Left colon (tissue), 2 donors: Measurements from ENCODE around the gene COPB1. TPM values are rescaled to one million over a fixed set of nuclear protein-coding genes. Genes with fewer than 3 reads are reported as not detected.

Experiments
- ATAC-seq: fragments of 200-7000 bp; cut with Tn5 transposase; one replicate; pipeline ENCODE4 v1.9.1; 2020; ENCODE audit warnings: mild to moderate bottlenecking, moderate library complexity
- DNase-seq, 2 donors: peaks; one replicate each; pipeline ENCODE4 v3.0.0-alpha.2; 2020
- intact Hi-C, 2 donors: fragments of 100-400 bp; cut with DNase I in 1 of 2; cut with micrococcal nuclease in 1 of 2; formaldehyde crosslinking; loops; one replicate each; pipeline versions ENCODE4 v1.11.2 to v1.14.0; 2022; cut with DNase I, micrococcal nuclease
- total RNA-seq, 2 donors: library from RNA; stranded (reverse); fragmentation: NEBNext Ultra II Directional; extraction: Animal tissue kit (Norgen Biotek cat#: 25700); gene quantifications; one replicate each; pipeline ENCODE4 v1.2.1, GENCODE V29; 2021
- donor health status: DM: no; HTN: no; CAD: no.
- donor health status: DM: yes; HTN: yes; CAD: no.

Gene COPB1
- total RNA-seq, 2 donors from 2014 or later = 82.4 to 83.8 TPM

- intact Hi-C loops = no loop called here
- ATAC-seq (peak; percentile 25), DNase-seq (no peak)
Observed at GRCh38 chr11:14520747-14521151, 21.1 kb upstream of the COPB1 start.

- ATAC-seq = peak; percentile 95
- intact Hi-C loops = no loop called here
- DNase-seq = peak; percentile 97
Observed at GRCh38 chr11:14519917-14520746, 20.5 kb upstream of the COPB1 start, which contains the start of gene PSMA1. Gene PSMA1, minus strand, starts transcription at chr11:14520386. Its CDS starts 87 bp downstream, at chr11:14520299.

- ATAC-seq (peak; percentile 12), DNase-seq (no peak)
- intact Hi-C loops = no loop called here
Observed at GRCh38 chr11:14519597-14519916, 19.9 kb upstream of the COPB1 start.

GRCh38 chr11:14518820-14519219, 19.2 kb upstream of the COPB1 start:
- ATAC-seq (no peak), DNase-seq (no peak)
- intact Hi-C loops = no loop called here

GRCh38 chr11:14513800-14514199, 14.2 kb upstream of the COPB1 start:
- DNase-seq = no peak
- intact Hi-C loops = no loop called here
- no peak for ATAC-seq

GRCh38 chr11:14506532-14506931, 6.9 kb upstream of the COPB1 start:
- DNase-seq (no peak), ATAC-seq (no peak)
- intact Hi-C loops = no loop called here

- ATAC-seq (no peak), DNase-seq (no peak)
- intact Hi-C loops = no loop called here
Observed at GRCh38 chr11:14503023-14503422, 3.4 kb upstream of the COPB1 start.

- ATAC-seq (no peak), DNase-seq (no peak)
- intact Hi-C loops = no loop called here
Observed at GRCh38 chr11:14502039-14502438, 2.4 kb upstream of the COPB1 start.

- ATAC-seq (peak; percentile 68), DNase-seq (peak; percentile 62 to 78)
- intact Hi-C loops = no loop called here
Observed at GRCh38 chr11:14500181-14500651, 605 bp upstream of the COPB1 start.

- intact Hi-C loops = no loop called here
- DNase-seq (peak; percentile 44 to 66), ATAC-seq (peak; percentile 48)
Observed at GRCh38 chr11:14499178-14499559, 442 bp downstream of the COPB1 start.

- ATAC-seq (no peak), DNase-seq (no peak)
- intact Hi-C loops = no loop called here
Observed at GRCh38 chr11:14480716-14481115, 18.9 kb downstream of the COPB1 start.

GRCh38 chr11:14471127-14471526, 28.5 kb downstream of the COPB1 start:
- no peak for ATAC-seq
- DNase-seq = no peak
- intact Hi-C loops = no loop called here

- intact Hi-C loops = no loop called here
- peak; percentile 77 for ATAC-seq
- no peak for DNase-seq
Observed at GRCh38 chr11:14463623-14464022, 36.0 kb downstream of the COPB1 start.

- DNase-seq = no peak
- intact Hi-C loops = no loop called here
- ATAC-seq = no peak
Observed at GRCh38 chr11:14460147-14460546, 39.5 kb downstream of the COPB1 start.

GRCh38 chr11:14458377-14458776, 41.2 kb downstream of the COPB1 start:
- ATAC-seq (no peak), DNase-seq (no peak)
- intact Hi-C loops = loop anchor here in 1 of 2 donors (5.0 kb wide), 1 partner anchor 156 kb away; no protein-coding TSS in a partner anchor

- intact Hi-C loops = loop anchor here in 1 of 2 donors (5.0 kb wide), 1 partner anchor 154 kb away; no protein-coding TSS in a partner anchor
- DNase-seq = no peak
- peak; percentile 23 for ATAC-seq
Observed at GRCh38 chr11:14455648-14456430, 43.8 kb downstream of the COPB1 start.

GRCh38 chr11:14454861-14455632, 44.6 kb downstream of the COPB1 start:
- DNase-seq (no peak), ATAC-seq (peak; percentile 51)
- intact Hi-C loops = loop anchor here in 1 of 2 donors (5.0 kb wide), 1 partner anchor 153 kb away; no protein-coding TSS in a partner anchor

- no peak for ATAC-seq
- no peak for DNase-seq
- intact Hi-C loops = no loop called here
Observed at GRCh38 chr11:14451825-14452224, 47.8 kb downstream of the COPB1 start.

- DNase-seq (no peak), ATAC-seq (peak; percentile 52)
- intact Hi-C loops = no loop called here
Observed at GRCh38 chr11:14449302-14449714, 50.3 kb downstream of the COPB1 start.
